GM19025 (cell line): Measurements from ENCODE around the gene DGKI.

Experiments used
- ATAC-seq: cut with Tn5 transposase; IDR thresholded peaks from one replicate; pipeline ENCODE4 v1.9.1; 2021; ENCODE audit warnings: mild to moderate bottlenecking, low read depth, moderate library complexity; ENCODE audit not compliant: unreplicated experiment

DGKI gene

GRCh38 chr7:137791930-137792329 is 54.8 kb downstream of the DGKI start:
- no peak for ATAC-seq

GRCh38 chr7:137790828-137791227 is 55.9 kb downstream of the DGKI start:
- no peak for ATAC-seq

GRCh38 chr7:137789215-137789882 is 57.4 kb downstream of the DGKI start:
- ATAC-seq: no peak

- no peak for ATAC-seq
Measured at GRCh38 chr7:137787301-137787976, 59.3 kb downstream of the DGKI start.

- ATAC-seq: no peak
Measured at GRCh38 chr7:137778511-137778910, 68.3 kb downstream of the DGKI start.

GRCh38 chr7:137774793-137775201 is 72.0 kb downstream of the DGKI start:
- no peak for ATAC-seq

- no peak for ATAC-seq
Measured at GRCh38 chr7:137772748-137773147, 74.0 kb downstream of the DGKI start.

- no peak for ATAC-seq
Measured at GRCh38 chr7:137772316-137772715, 74.5 kb downstream of the DGKI start.

- no peak for ATAC-seq
Measured at GRCh38 chr7:137771679-137772078, 75.1 kb downstream of the DGKI start.

GRCh38 chr7:137771273-137771672 is 75.5 kb downstream of the DGKI start:
- ATAC-seq: no peak

GRCh38 chr7:137768366-137768765 is 78.4 kb downstream of the DGKI start:
- no peak for ATAC-seq

GRCh38 chr7:137762334-137762733 is 84.4 kb downstream of the DGKI start:
- no peak for ATAC-seq

- no peak for ATAC-seq
Measured at GRCh38 chr7:137760111-137760510, 86.7 kb downstream of the DGKI start.

GRCh38 chr7:137757146-137757925 is 89.4 kb downstream of the DGKI start:
- no peak for ATAC-seq

GRCh38 chr7:137755846-137756651 is 90.7 kb downstream of the DGKI start:
- no peak for ATAC-seq

- ATAC-seq: no peak
Measured at GRCh38 chr7:137755427-137755826, 91.3 kb downstream of the DGKI start.

- no peak for ATAC-seq
Measured at GRCh38 chr7:137753948-137754851, 92.6 kb downstream of the DGKI start.

- no peak for ATAC-seq
Measured at GRCh38 chr7:137753575-137753947, 93.2 kb downstream of the DGKI start.

- ATAC-seq: no peak
Measured at GRCh38 chr7:137753067-137753466, 93.7 kb downstream of the DGKI start.
